Ovary (tissue), 9 donors: ENCODE results near the gene ARHGAP19. TPM values are rescaled to one million over a fixed set of nuclear protein-coding genes. Genes with fewer than 3 reads are reported as not detected.

Experiments
- DNase-seq, 5 donors: peaks; one replicate each; pipeline ENCODE4 v3.0.0-alpha.2; 2019 to 2020
- H3K27ac ChIP-seq, 2 donors: fragments of 200-600 bp; one replicate each; pipeline versions ENCODE4 v1.5.1 to v1.8.0; 2019 to 2022
- H3K27me3 ChIP-seq: fragments of 200-600 bp; one replicate; pipeline ENCODE4 v1.8.0; 2022
- H3K36me3 ChIP-seq: fragments of 200-600 bp; sonication (generic); one replicate; pipeline ENCODE4 v1.5.1; 2019
- H3K4me1 ChIP-seq: one replicate; pipeline ENCODE4 v1.8.1; 2013; ENCODE audit warnings: mild to moderate bottlenecking, moderate library complexity; ENCODE audit not compliant: insufficient read depth
- H3K4me3 ChIP-seq: fragments of 200-600 bp; sonication (generic); one replicate; pipeline ENCODE4 v1.5.1; 2017
- H3K9me3 ChIP-seq, 2 donors: fragments of 200-600 bp in 1 of 2; sonication (generic) in 1 of 2; one replicate each; pipeline versions ENCODE4 v1.5.1 to v1.8.1; 2013 to 2019; ENCODE audit warnings: mild to moderate bottlenecking in 1 of 2, moderate library complexity in 1 of 2
- EP300 ChIP-seq: sonication (generic); formaldehyde crosslinking; IDR thresholded peaks from one replicate; pipeline ENCODE4 v1.6.1; 2017; ENCODE audit warnings: antibody characterized with exemption
- POLR2A ChIP-seq: fragments of 450-650 bp; IDR thresholded peaks from one replicate; pipeline ENCODE4 v1.6.1; 2017; ENCODE audit warnings: antibody characterized with exemption, mild to moderate bottlenecking, moderate library complexity
- WGBS, 3 donors: extraction: QIAGEN DNeasy Blood & Tissue Kit in 1 of 3; methylation state at CpG; one replicate each; pipeline versions ENCODE4 v1.1.5 to v1.1.7; 2013 to 2017; 5-methylcytosine and 5-hydroxymethylcytosine counted together
- intact Hi-C, 4 donors: fragments of 100-400 bp; cut with DNase I; formaldehyde crosslinking; loops; one replicate each; pipeline versions ENCODE4 v1.11.0 to v1.15.1; 2022 to 2023
- polyA plus RNA-seq, 2 donors: library from polyadenylated mRNA; stranded (reverse); fragments of 200-250 nt in 1 of 2; fragments of 350-450 nt in 1 of 2; fragmentation: Illumina TruSeq in 1 of 2; extraction: RNeasy Lipid Tissue Mini Kit (QIAGEN cat#74804) in 1 of 2; gene quantifications; one replicate each; pipeline ENCODE4 v1.2.3, GENCODE V29; 2013 to 2014
- total RNA-seq, 7 donors: library from RNA; depleted of rRNA in 2 of 7; stranded (reverse); fragments of >200 nt in 2 of 7; fragmentation: NEBNext Ultra II Directional in 3 of 7; extraction: Animal tissue kit (Norgen Biotek cat#: 25700) in 3 of 7; gene quantifications; one replicate each; pipeline versions ENCODE4 v1.1.0 to v1.2.4, GENCODE V29; 2016 to 2023
- TF ChIP-seq, protein P1 (sequence below), 3 donors: fragments of 450-650 bp in 2 of 3; fragments of 200-600 bp in 1 of 3; IDR thresholded peaks; one replicate each; pipeline versions ENCODE4 v1.5.1 to v1.8.0; 2016 to 2022; ENCODE audit warnings: antibody characterized with exemption in 3 of 3, mild to moderate bottlenecking in 1 of 3
- donor health status: DM: no; HTN: no; CAD: no; lungs with moderate emphysema.
- donor health status: DM: no; HTN: no; CAD: no.
- donor health status: Bipolar disorder and iron deficiency.
- donor health status: DM: yes; HTN: yes; CAD: no.
- donor health status: DM: no; HTN: no; CAD: no.
- donor health status: DM: yes; HTN: yes; CAD: no.

The ARHGAP19 gene
- total and polyA plus RNA-seq, 9 donors, result 6.7 to 18.1 (median 13.5) TPM

DNA sequence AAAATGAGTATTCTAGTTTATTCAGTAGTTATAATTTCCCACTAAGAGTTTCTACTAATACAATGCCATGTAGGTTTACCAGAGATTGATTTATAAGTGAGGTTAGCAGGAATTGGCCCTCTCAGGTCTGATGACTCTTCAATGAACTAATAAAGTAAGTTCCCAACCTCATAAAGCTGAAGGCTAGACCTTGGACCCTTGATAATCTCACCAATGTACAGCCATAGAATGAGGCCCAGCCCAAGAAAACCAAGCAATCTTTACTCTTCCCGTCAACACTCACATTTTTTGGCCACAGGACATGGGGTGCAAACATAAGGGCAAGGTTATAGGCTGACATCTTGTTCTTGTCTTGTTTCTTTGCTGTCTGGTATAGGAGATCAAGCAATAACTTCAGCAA is 33.3 kb downstream of the ARHGAP19 start:
- intact Hi-C loops, result no loop called here
- DNase-seq, result no peak
- H3K27me3 ChIP-seq, result no peaks in the 10 kb centered on the region
- H3K9me3 ChIP-seq, result no peaks in the 10 kb centered on the region
- TF ChIP-seq, protein P1, sequence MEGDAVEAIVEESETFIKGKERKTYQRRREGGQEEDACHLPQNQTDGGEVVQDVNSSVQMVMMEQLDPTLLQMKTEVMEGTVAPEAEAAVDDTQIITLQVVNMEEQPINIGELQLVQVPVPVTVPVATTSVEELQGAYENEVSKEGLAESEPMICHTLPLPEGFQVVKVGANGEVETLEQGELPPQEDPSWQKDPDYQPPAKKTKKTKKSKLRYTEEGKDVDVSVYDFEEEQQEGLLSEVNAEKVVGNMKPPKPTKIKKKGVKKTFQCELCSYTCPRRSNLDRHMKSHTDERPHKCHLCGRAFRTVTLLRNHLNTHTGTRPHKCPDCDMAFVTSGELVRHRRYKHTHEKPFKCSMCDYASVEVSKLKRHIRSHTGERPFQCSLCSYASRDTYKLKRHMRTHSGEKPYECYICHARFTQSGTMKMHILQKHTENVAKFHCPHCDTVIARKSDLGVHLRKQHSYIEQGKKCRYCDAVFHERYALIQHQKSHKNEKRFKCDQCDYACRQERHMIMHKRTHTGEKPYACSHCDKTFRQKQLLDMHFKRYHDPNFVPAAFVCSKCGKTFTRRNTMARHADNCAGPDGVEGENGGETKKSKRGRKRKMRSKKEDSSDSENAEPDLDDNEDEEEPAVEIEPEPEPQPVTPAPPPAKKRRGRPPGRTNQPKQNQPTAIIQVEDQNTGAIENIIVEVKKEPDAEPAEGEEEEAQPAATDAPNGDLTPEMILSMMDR (IDR thresholded peaks at IDR 0.05), result no peak
- no peak overlapping the region for H3K27ac ChIP-seq
- no peak overlapping the region for H3K4me3 ChIP-seq
- H3K36me3 ChIP-seq, result no peaks in the 10 kb centered on the region
- H3K4me1 ChIP-seq, result no peaks in the 10 kb centered on the region
- 91 to 97% (median 93%) methylated on average over 1 of the region's 1 CpG for WGBS, 3 donors

DNA sequence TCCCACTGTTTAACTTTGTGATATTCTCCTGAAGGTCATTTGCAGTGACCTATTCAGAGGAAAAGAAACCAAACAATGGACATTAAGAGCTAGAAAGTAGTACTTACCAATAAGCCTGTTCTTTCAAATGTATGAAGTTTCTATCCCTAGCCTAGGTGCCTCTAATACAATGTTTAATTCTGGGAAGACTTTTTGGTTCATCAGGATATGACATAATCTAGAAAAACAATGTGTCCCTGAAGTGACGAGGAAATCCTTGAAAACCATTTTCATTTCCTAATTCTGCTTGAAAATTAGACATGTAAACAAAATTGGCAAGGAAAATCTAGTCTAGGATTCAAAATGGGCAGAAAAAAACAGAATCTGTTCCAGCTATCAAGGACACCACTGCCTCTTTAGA is 36.1 kb downstream of the ARHGAP19 start:
- H3K9me3 ChIP-seq, result no peaks in the 10 kb centered on the region
- no peaks in the 10 kb centered on the region for H3K27me3 ChIP-seq
- intact Hi-C loops, result no loop called here
- TF ChIP-seq, protein P1 (IDR thresholded peaks at IDR 0.05), result no peak
- TF ChIP-seq POLR2A, result no peak
- TF ChIP-seq EP300, result no peak
- WGBS, 3 donors, result 59 to 77% (median 61%) methylated on average over 1 of the region's 1 CpG
- DNase-seq, result no peak
- H3K27ac ChIP-seq, result no peak overlapping the region
- H3K4me1 ChIP-seq, result no peaks in the 10 kb centered on the region
- no peaks in the 10 kb centered on the region for H3K36me3 ChIP-seq
- no peak overlapping the region for H3K4me3 ChIP-seq

DNA sequence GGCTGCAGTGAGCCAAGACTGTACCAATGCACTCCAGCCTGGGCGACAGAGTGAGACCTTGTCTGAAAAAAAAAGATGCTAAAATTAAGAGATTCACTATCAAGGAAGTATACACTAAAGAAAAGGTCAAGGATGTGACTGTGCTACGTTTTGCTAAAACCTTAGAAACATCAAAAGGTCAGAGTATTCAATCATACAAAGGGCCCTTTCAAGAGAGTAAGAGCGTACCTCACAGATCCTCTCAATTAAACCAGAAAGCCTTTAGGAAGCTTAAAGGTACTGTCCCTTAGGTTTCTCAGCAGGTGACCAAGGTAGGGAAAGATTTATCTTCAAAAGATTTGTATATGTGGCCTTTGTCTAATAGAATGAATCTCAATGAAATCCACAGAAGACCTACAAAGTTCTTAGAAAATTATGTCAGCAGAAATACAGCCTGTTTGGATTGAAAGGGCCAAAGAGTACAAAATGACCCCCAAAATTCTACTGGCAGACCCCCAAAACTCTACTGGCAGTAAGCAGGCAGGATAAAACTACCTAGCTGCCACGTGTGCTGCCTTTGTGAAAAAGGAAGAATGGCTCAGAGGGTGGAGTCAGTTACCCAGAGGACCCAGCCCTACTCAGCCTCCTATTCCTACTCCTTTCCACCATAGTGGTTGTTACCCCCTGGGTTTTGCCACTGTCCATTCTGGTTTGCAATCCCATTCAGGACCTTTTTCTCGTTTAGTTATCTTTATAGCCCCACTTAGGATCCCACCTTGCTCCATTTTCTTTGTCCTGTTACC is 36.7 kb downstream of the ARHGAP19 start:
- Histone ChIP-seq H3K27me3 (no peaks in the 10 kb centered on the region), H3K4me1 (no peaks in the 10 kb centered on the region), H3K4me3 (no peak overlapping the region), H3K27ac (no peak overlapping the region), H3K36me3 (no peaks in the 10 kb centered on the region), H3K9me3 (no peaks in the 10 kb centered on the region)
- TF ChIP-seq EP300 (no peak), POLR2A (no peak)
- TF ChIP-seq, protein P1 (IDR thresholded peaks at IDR 0.05), result no peak
- no peak for DNase-seq
- 77 to 79% (median 77%) methylated on average over 5 of the region's 5 CpGs for WGBS, 3 donors
- intact Hi-C loops, result no loop called here

DNA sequence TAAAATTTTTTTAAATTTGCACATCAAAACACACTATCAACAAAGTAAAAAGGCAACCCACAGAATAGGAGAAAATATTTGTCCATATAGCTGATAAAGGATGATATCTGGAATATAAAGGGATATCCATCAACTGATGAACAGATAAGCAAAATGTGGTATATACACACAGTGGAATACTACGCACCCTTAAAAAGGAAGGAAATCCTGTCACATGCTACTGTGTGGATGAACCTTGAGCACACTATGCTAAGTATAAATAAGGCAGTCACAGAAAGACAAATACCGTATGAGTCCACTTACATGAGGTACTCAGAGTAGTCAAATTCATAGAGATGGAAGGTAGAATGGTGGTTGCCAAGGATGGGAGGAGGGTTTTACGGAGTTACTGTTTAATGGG is 37.7 kb downstream of the ARHGAP19 start:
- TF ChIP-seq, protein P1 (IDR thresholded peaks at IDR 0.05), result no peak
- TF ChIP-seq EP300 (no peak), POLR2A (no peak)
- WGBS, 3 donors, result 97 to 99% (median 98%) methylated on average over 3 of the region's 3 CpGs
- no peaks in the 10 kb centered on the region for H3K36me3 ChIP-seq
- no peak for DNase-seq
- no peaks in the 10 kb centered on the region for H3K4me1 ChIP-seq
- H3K27me3 ChIP-seq, result no peaks in the 10 kb centered on the region
- H3K9me3 ChIP-seq, result no peaks in the 10 kb centered on the region
- H3K27ac ChIP-seq, result no peak overlapping the region
- intact Hi-C loops, result no loop called here
- no peak overlapping the region for H3K4me3 ChIP-seq
